NCI-H1092 treated with DMSO at 0.1 percent for 48 hours (cell line): ENCODE measurements around the gene EMC6.

Experiments used
- DNase-seq: peaks from one replicate; lab custom pipeline; 2025; lab: John Stamatoyannopoulos, UW

Gene EMC6

DNA sequence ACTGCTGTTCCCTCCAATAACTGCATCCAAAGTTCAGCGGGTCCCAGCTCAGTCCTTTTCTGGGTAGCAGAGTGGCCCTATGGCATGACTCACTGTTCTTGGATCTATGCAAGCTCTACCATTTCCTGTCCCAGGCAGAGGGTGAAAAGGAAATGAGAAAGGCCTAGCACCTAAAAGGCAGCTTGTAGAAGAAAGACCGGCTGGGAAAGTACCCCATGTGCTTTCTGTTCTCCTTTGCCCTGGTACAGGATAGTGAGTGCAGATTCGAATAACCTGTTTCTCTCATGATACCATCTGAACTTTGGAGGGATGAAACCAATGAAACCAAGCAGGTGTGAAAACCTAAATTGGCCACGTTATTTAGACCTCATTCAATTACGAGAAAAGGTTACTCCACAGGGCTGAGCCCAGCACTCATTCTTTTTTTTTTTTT is 42.4 kb downstream of the EMC6 start:
- no peak for DNase-seq

- no peak for DNase-seq
These were observed 44.3 kb downstream of the EMC6 start for GRCh38 chr17:3712811-3713463.

DNA sequence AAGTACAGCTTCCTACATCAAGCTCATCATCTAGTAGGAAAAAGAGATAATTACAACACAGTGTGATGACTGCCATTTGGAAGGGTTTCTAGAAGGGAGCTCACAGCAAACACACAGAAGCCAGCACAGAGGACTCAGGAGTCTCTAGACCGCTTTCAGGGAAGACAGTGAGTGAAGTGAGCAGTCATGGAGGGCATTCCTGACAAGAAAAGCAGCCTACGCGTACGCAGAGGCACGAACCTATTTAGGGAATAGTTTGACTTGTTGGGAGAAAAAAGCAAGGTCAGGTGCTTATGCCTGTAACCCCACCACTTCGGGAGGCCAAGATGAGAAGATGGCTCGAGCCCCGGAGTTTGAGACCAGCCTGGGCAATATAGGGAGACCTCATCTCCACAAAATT is 46.7 kb downstream of the EMC6 start:
- no peak for DNase-seq

DNA sequence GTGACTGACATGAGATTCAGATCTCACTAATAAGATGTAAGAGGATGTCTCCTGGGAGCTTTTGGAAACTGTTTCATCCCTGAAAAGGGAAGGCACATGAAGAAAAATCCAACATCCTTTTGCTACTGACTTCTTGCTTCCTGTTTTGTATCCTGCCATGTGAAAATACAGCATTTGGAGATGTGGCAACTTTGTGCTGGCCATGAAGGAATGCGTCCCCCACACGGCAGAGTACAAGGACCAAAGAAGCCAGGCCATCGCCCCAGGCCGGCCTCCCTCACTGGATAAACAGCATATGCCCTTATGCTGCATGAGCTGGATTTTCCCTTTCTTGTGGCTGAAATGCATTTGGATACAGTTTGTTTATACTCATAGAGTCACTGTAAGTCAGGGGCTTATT is 49.6 kb downstream of the EMC6 start:
- no peak for DNase-seq

DNA sequence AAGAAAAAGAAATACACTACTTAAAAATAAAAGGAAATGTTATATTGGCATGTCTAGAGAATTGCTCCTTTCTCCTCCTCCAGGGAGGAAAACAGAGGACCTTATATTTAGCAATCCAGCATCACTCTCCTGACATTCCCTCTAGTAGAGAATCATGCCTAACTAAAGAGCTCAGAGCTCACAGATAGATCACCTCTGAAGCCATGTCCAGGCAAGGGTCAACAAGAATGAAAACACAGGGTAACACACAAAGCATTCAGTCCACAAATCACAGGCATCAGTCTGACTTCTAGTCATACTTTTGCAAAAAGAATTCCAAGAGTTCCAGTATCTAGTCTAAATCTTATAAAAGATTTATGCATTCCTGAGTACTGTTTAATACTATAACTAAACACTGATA is 50.7 kb downstream of the EMC6 start:
- no peak for DNase-seq
